Measurements from ENCODE around the gene C13orf46. TPM values are rescaled to one million over a fixed set of nuclear protein-coding genes. Genes with fewer than 3 reads are reported as not detected.

C13orf46 gene
- total RNA-seq, 3 donors from 2014 or later = 0.16 to 0.73 (median 0.66) TPM

GRCh38 chr13:113980489-113981064 is 6.7 kb upstream of the C13orf46 start:
- Histone ChIP-seq H3K27me3 (no peaks in the 10 kb centered on the region), H3K36me3 (no peaks in the 10 kb centered on the region), H3K27ac (peak overlapping the region; percentile 44 to 59), H3K4me1 (no peaks in the 10 kb centered on the region), H3K4me3 (no peak overlapping the region), H3K9me3 (no peaks in the 10 kb centered on the region)
- no peak for DNase-seq (ENCODE audit: low spot score in 2 of 2)
- TF ChIP-seq POLR2A (IDR thresholded peaks at IDR 0.05) (no peak), POLR2AphosphoS5 (IDR thresholded peaks at IDR 0.05) (no peak)
- TF ChIP-seq, protein P1, sequence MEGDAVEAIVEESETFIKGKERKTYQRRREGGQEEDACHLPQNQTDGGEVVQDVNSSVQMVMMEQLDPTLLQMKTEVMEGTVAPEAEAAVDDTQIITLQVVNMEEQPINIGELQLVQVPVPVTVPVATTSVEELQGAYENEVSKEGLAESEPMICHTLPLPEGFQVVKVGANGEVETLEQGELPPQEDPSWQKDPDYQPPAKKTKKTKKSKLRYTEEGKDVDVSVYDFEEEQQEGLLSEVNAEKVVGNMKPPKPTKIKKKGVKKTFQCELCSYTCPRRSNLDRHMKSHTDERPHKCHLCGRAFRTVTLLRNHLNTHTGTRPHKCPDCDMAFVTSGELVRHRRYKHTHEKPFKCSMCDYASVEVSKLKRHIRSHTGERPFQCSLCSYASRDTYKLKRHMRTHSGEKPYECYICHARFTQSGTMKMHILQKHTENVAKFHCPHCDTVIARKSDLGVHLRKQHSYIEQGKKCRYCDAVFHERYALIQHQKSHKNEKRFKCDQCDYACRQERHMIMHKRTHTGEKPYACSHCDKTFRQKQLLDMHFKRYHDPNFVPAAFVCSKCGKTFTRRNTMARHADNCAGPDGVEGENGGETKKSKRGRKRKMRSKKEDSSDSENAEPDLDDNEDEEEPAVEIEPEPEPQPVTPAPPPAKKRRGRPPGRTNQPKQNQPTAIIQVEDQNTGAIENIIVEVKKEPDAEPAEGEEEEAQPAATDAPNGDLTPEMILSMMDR (IDR thresholded peaks at IDR 0.05) = no peak
- intact Hi-C loops (cut with DNase I; ENCODE audit: low total_unique reads) = no loop called here

GRCh38 chr13:113979791-113980471 is 6.1 kb upstream of the C13orf46 start:
- Histone ChIP-seq H3K36me3 (no peaks in the 10 kb centered on the region), H3K9me3 (no peaks in the 10 kb centered on the region), H3K27ac (no peak overlapping the region), H3K4me1 (no peaks in the 10 kb centered on the region), H3K27me3 (no peaks in the 10 kb centered on the region), H3K4me3 (no peak overlapping the region)
- DNase-seq (ENCODE audit: low spot score in 2 of 2) = no peak
- intact Hi-C loops (cut with DNase I; ENCODE audit: low total_unique reads) = no loop called here
- TF ChIP-seq POLR2AphosphoS5 (IDR thresholded peaks at IDR 0.05) = no peak
- no peak for TF ChIP-seq POLR2A (IDR thresholded peaks at IDR 0.05)
- TF ChIP-seq, protein P1 (IDR thresholded peaks at IDR 0.05) = no peak

DNA sequence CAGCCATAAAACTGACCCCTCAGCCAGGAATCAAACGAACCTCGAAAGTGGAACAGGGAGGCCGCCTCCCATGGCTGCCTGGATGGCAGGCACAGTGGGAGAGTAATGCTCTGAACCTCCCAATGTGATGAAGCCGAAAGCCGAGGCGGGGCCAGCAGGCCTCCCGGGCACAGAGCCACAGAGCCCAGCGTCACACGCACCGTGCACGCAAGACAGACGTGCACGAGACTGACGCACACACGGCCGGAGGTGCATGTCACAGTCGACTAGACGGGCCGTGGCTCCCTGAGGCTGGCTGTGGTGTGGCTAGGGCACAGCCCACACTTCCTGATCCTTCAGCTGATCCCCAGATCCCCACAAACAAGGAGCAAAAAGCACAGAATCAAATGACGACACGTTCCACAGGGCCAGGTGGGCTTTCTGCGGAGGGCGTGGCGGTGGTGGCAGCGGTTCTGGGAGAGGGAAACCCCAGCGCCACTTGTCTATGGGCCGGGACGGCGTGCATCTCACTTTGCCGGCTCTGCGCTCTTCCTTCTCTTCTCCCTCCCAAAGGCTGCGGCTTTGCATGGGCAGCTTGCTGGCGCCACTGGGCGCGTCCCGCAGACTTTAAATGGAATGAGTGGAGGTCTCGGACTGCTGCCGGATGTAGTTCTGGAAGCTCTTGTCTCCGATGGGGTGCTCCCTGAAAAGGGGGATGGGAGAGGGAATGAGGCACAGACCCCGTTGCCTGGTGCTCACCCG is 5.0 kb upstream of the C13orf46 start:
- H3K9me3 ChIP-seq = no peaks in the 10 kb centered on the region
- no peak for DNase-seq (ENCODE audit: low spot score in 2 of 2)
- H3K4me1 ChIP-seq = no peaks in the 10 kb centered on the region
- no peaks in the 10 kb centered on the region for H3K36me3 ChIP-seq
- TF ChIP-seq POLR2AphosphoS5 (IDR thresholded peaks at IDR 0.05) (no peak), POLR2A (IDR thresholded peaks at IDR 0.05) (no peak)
- TF ChIP-seq, protein P1 (IDR thresholded peaks at IDR 0.05) = no peak
- intact Hi-C loops (cut with DNase I; ENCODE audit: low total_unique reads) = no loop called here
- no peak overlapping the region for H3K4me3 ChIP-seq
- no peak overlapping the region for H3K27ac ChIP-seq
- no peaks in the 10 kb centered on the region for H3K27me3 ChIP-seq

GRCh38 chr13:113977976-113978375 is 4.1 kb upstream of the C13orf46 start:
- intact Hi-C loops (cut with DNase I; ENCODE audit: low total_unique reads) = no loop called here
- Histone ChIP-seq H3K4me3 (no peak overlapping the region), H3K4me1 (no peaks in the 10 kb centered on the region), H3K36me3 (no peaks in the 10 kb centered on the region), H3K27ac (no peak overlapping the region), H3K9me3 (no peaks in the 10 kb centered on the region), H3K27me3 (no peaks in the 10 kb centered on the region)
- TF ChIP-seq POLR2A (IDR thresholded peaks at IDR 0.05) (no peak), POLR2AphosphoS5 (IDR thresholded peaks at IDR 0.05) (no peak)
- TF ChIP-seq, protein P1 (IDR thresholded peaks at IDR 0.05) = no peak
- DNase-seq (ENCODE audit: low spot score in 2 of 2) = no peak
